ENCODE measurements around the gene ARHGAP29. TPM values are rescaled to one million over a fixed set of nuclear protein-coding genes. Genes with fewer than 3 reads are reported as not detected.

Gene ARHGAP29
- total RNA-seq, 1 experiment from 2014 or later, result 137 TPM

GRCh38 chr1:94227624-94228023, 9.8 kb downstream of the ARHGAP29 start:
- Histone ChIP-seq H3K9me2 (ENCODE audit: insufficient read depth) (no peaks in the 10 kb centered on the region), H3K27ac (peak overlapping the region; percentile 85), H3K79me2 (ENCODE audit: low read depth) (peaks cover 100% of the 10 kb centered on the region), H3K9me3 (ENCODE audit: insufficient read depth, low read depth) (no peaks in the 10 kb centered on the region), H3K4me3 (no peak overlapping the region), H3F3A (ENCODE audit: insufficient read depth, low read depth) (peaks cover 93% of the 10 kb centered on the region), H3K36me3 (ENCODE audit: low read depth) (peaks cover 83% of the 10 kb centered on the region), H4K20me1 (ENCODE audit: insufficient read depth) (peaks cover 78% of the 10 kb centered on the region), H2AFZ (no peak overlapping the region), H3K4me1 (replicated peaks; ENCODE audit: insufficient read depth) (peaks cover 70% of the 10 kb centered on the region), H3K4me2 (peak overlapping the region; percentile 12; the same call in 1 of the 2 replicates), H3K27me3 (ENCODE audit: insufficient read depth, low read depth) (no peaks in the 10 kb centered on the region)
- no TSS peak for BruUV-seq (replicated peaks)
- intact Hi-C loops (cut with micrococcal nuclease; ENCODE audit: unreplicated experiment), result no loop called here
- POLR2A ChIA-PET (ENCODE audit: unreplicated experiment), result interaction anchor here (0.5 to 0.7 kb wide), 4 partner anchors 14 to 250 kb away, joined by 3 to 7 read pairs (median 4); no protein-coding TSS in a partner anchor
- CTCF ChIA-PET, result interaction anchor here (0.7 kb wide), 1 partner anchor 109 kb away, joined by 3 read pairs; no protein-coding TSS in a partner anchor
- TF ChIP-seq EZH2 (IDR thresholded peaks at IDR 0.05; ENCODE audit: low read depth) (no peak), CTCF (conservative IDR thresholded peaks at IDR 0.05) (no peak)
- DNase-seq, result no peak

DNA sequence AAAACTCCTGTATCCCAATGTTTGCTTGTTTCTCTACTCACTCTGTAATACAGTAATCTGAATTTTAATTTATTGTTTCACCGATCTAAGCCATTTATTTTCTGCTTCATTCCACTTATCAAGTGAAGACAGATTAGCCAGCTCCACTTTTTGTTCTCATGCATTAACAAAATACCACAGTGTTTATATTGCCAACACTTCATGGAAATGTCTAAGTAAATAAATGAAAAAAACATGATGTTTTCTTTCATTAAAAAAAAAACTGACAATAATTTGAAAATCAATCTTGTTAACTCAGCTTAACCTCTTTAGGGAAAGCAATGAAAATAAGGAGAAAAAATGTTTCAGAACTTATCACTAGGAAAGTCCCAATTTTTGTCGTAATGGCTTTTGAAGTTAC, 11.5 kb downstream of the ARHGAP29 start:
- ChIA-PET POLR2A (ENCODE audit: unreplicated experiment) (no interaction called here), CTCF (interaction anchor here (0.9 to 1.2 kb wide), 2 partner anchors 73 to 180 kb away, joined by 3 to 4 read pairs; no protein-coding TSS in a partner anchor)
- Histone ChIP-seq H3F3A (ENCODE audit: insufficient read depth, low read depth) (peaks cover 91% of the 10 kb centered on the region), H3K36me3 (ENCODE audit: low read depth) (peaks cover 78% of the 10 kb centered on the region), H3K9me2 (ENCODE audit: insufficient read depth) (no peaks in the 10 kb centered on the region), H3K27ac (peak overlapping the region; percentile 85), H3K4me2 (peak overlapping the region; percentile 3; the same call in 1 of the 2 replicates), H4K20me1 (ENCODE audit: insufficient read depth) (peaks cover 76% of the 10 kb centered on the region), H2AFZ (no peak overlapping the region), H3K9me3 (ENCODE audit: insufficient read depth, low read depth) (no peaks in the 10 kb centered on the region), H3K27me3 (ENCODE audit: insufficient read depth, low read depth) (no peaks in the 10 kb centered on the region), H3K4me3 (0 out of 2 replicates have a peak overlapping the region, but pooled peaks have one; percentile 3), H3K4me1 (replicated peaks; ENCODE audit: insufficient read depth) (peaks cover 60% of the 10 kb centered on the region), H3K79me2 (ENCODE audit: low read depth) (peaks cover 99% of the 10 kb centered on the region)
- no peak for TF ChIP-seq EZH2 (IDR thresholded peaks at IDR 0.05; ENCODE audit: low read depth)
- TF ChIP-seq CTCF (conservative IDR thresholded peaks at IDR 0.05), result no peak
- intact Hi-C loops (cut with micrococcal nuclease; ENCODE audit: unreplicated experiment), result no loop called here
- no TSS peak for BruUV-seq (replicated peaks)
- DNase-seq, result no peak

GRCh38 chr1:94218332-94218731, 19.1 kb downstream of the ARHGAP29 start:
- H3K36me3 ChIP-seq (ENCODE audit: low read depth), result peaks cover 86% of the 10 kb centered on the region
- H3K9me2 ChIP-seq (ENCODE audit: insufficient read depth), result no peaks in the 10 kb centered on the region
- ChIA-PET CTCF (no interaction called here), POLR2A (ENCODE audit: unreplicated experiment) (interaction anchor here (0.6 kb wide), 1 partner anchor 118 kb away, joined by 4 read pairs; no protein-coding TSS in a partner anchor)
- DNase-seq, result no peak
- peaks cover 99% of the 10 kb centered on the region for H3K79me2 ChIP-seq (ENCODE audit: low read depth)
- intact Hi-C loops (cut with micrococcal nuclease; ENCODE audit: unreplicated experiment), result no loop called here
- BruUV-seq (replicated peaks), result no TSS peak
- H2AFZ ChIP-seq, result no peak overlapping the region
- H3K9me3 ChIP-seq (ENCODE audit: insufficient read depth, low read depth), result no peaks in the 10 kb centered on the region
- TF ChIP-seq CTCF (conservative IDR thresholded peaks at IDR 0.05) (no peak), EZH2 (IDR thresholded peaks at IDR 0.05; ENCODE audit: low read depth) (no peak)
- H3K27me3 ChIP-seq (ENCODE audit: insufficient read depth, low read depth), result no peaks in the 10 kb centered on the region
- peaks cover 69% of the 10 kb centered on the region for H4K20me1 ChIP-seq (ENCODE audit: insufficient read depth)
- no peak overlapping the region for H3K4me3 ChIP-seq
- peaks cover 41% of the 10 kb centered on the region; the same call in 1 of the 2 replicates for H3K4me1 ChIP-seq (replicated peaks; ENCODE audit: insufficient read depth)
- H3F3A ChIP-seq (ENCODE audit: insufficient read depth, low read depth), result peaks cover 97% of the 10 kb centered on the region
- H3K4me2 ChIP-seq, result no peak overlapping the region
- H3K27ac ChIP-seq, result peak overlapping the region; percentile 38
